Measurements from ENCODE around the gene CROCC2. TPM values are rescaled to one million over a fixed set of nuclear protein-coding genes. Genes with fewer than 3 reads are reported as not detected.

The CROCC2 gene
- 0.12 and 0.29 TPM in 2 replicates for total RNA-seq

GRCh38 chr2:240906141-240906910, at the start of gene CROCC2:
Gene CROCC2 (plus strand): TSS chr2:240906336. CDS start chr2:240906514, 178 bp downstream.

GRCh38 chr2:240868286-240869108, 37.6 kb upstream of the CROCC2 start, which contains the start of gene AGXT:
Gene AGXT (plus strand): TSS chr2:240868824. CDS start chr2:240868866, 42 bp downstream.

GRCh38 chr2:240895656-240896388, 10.3 kb upstream of the CROCC2 start, which contains the start of gene MAB21L4:
Gene MAB21L4 (minus strand): TSS chr2:240896156. CDS start chr2:240895997, 159 bp downstream.

GRCh38 chr2:240997856-240998705, 91.9 kb downstream of the CROCC2 start, which contains the start of gene SNED1:
Gene SNED1 (plus strand): TSS chr2:240998618. CDS start chr2:240998838, 220 bp downstream.

Other genes starting within 250 kb of the CROCC2 start
- gene AQP12B, start 223.5 kb upstream of the CROCC2 start, total RNA-seq: not detected in 2 replicates
- gene AQP12A, start 214.5 kb upstream of the CROCC2 start, total RNA-seq: not detected in 2 replicates
- gene KIF1A, start 86.1 kb upstream of the CROCC2 start, total RNA-seq: not detected in 2 replicates
- gene AGXT, start 37.5 kb upstream of the CROCC2 start, total RNA-seq: not detected in 2 replicates
- not detected in 2 replicates for gene MAB21L4, start 10.2 kb upstream of the CROCC2 start, total RNA-seq
- 176 and 211 TPM in 2 replicates for gene SNED1, start 92.3 kb downstream of the CROCC2 start, total RNA-seq
- gene MTERF4, start 196.0 kb downstream of the CROCC2 start, total RNA-seq: 20.5 and 21.6 TPM in 2 replicates
- gene PASK, start 243.1 kb downstream of the CROCC2 start, total RNA-seq: 0.81 and 1.8 TPM in 2 replicates
- 53.0 and 60.9 TPM in 2 replicates for gene PPP1R7, start 244.1 kb downstream of the CROCC2 start, total RNA-seq

All from cardiac ventricle fibroblast (primary cell).